SK-N-SH (cell line): ENCODE measurements around the gene TBC1D1. TPM values are rescaled to one million over a fixed set of nuclear protein-coding genes. Genes with fewer than 3 reads are reported as not detected.

ENCODE experiments used
- CTCF ChIA-PET: fragments of 300-600, 350-600 bp; formaldehyde crosslinking; extraction: SDS; loops from one replicate; lab custom pipeline; 2021; lab: Yijun Ruan, JAX
- POLR2A ChIA-PET: fragments of 350-600 bp; sonication (Branson Sonifier 250); formaldehyde crosslinking; extraction: SDS; loops from one replicate; lab custom pipeline; 2020; ENCODE audit warnings: antibody characterized with exemption, inconsistent platforms; lab: Yijun Ruan, JAX
- DNase-seq: peaks from one replicate; pipeline ENCODE4 v3.0.0; 2012
- H2AFZ ChIP-seq: fragments of 200-600 bp; sonication (generic); 2 replicates; pipeline ENCODE4 v1.8.1; 2016; ENCODE audit warnings: antibody characterized with exemption, mild to moderate bottlenecking, low read depth
- H3F3A ChIP-seq: fragments of 200-600 bp; sonication (generic); replicated peaks from 2 replicates; pipeline ENCODE3; 2016; ENCODE audit warnings: antibody characterized with exemption, mild to moderate bottlenecking; ENCODE audit not compliant: insufficient read depth
- H3K27ac ChIP-seq, 2 experiments: fragments of 200-500 bp in 1 of 2; fragments of 200-600 bp in 1 of 2; sonication (Bioruptor generic) in 1 of 2; sonication (generic), shearing (Covaris generic) in 1 of 2; 2 replicates each; pipeline versions ENCODE4 v1.5.1 to v1.6.1; 2014 to 2016; ENCODE audit warnings: low read depth in 2 of 2, inconsistent platforms in 1 of 2, low read length in 1 of 2, mild to moderate bottlenecking in 1 of 2, mixed read lengths in 1 of 2
- H3K27me3 ChIP-seq: fragments of 200-600 bp; sonication (generic), shearing (Covaris generic); 2 replicates; pipeline ENCODE4 v1.6.1; 2016; ENCODE audit warnings: mixed run types; ENCODE audit not compliant: insufficient read depth
- H3K36me3 ChIP-seq, 2 experiments: fragments of 200-500 bp in 1 of 2; fragments of 200-600 bp in 1 of 2; sonication (Bioruptor generic) in 1 of 2; sonication (generic) in 1 of 2; replicated peaks in 1 of 2; 2 replicates each; pipeline versions ENCODE3 to v1.5.1; 2014 to 2016; ENCODE audit warnings: low read length in 1 of 2, mild to moderate bottlenecking in 1 of 2; ENCODE audit not compliant: insufficient read depth in 2 of 2, control insufficient read depth in 1 of 2
- H3K4me1 ChIP-seq, 2 experiments: fragments of 200-500 bp in 1 of 2; fragments of 200-600 bp in 1 of 2; sonication (Bioruptor generic) in 1 of 2; sonication (generic), shearing (Covaris generic) in 1 of 2; 2 replicates each; pipeline versions ENCODE4 v1.5.1 to v1.6.1; 2014 to 2016; ENCODE audit warnings: low read depth in 1 of 2, low read length in 1 of 2, mixed run types in 1 of 2; ENCODE audit not compliant: insufficient read depth in 2 of 2, control insufficient read depth in 1 of 2
- H3K4me2 ChIP-seq: fragments of 200-600 bp; sonication (generic), shearing (Covaris generic); 2 replicates; pipeline ENCODE4 v1.6.1; 2017; ENCODE audit warnings: mixed run types
- H3K4me3 ChIP-seq, 2 experiments: fragments of 200-500 bp in 1 of 2; fragments of 200-600 bp in 1 of 2; sonication (Bioruptor generic) in 1 of 2; sonication (generic), shearing (Covaris generic) in 1 of 2; 2 replicates each; pipeline versions ENCODE4 v1.5.1 to v1.8.1; 2014 to 2016; ENCODE audit warnings: low read depth in 2 of 2, inconsistent platforms in 1 of 2, low read length in 1 of 2, mild to moderate bottlenecking in 1 of 2, mixed read lengths in 1 of 2, moderate library complexity in 1 of 2
- H3K79me2 ChIP-seq: fragments of 200-600 bp; sonication (generic); 2 replicates; pipeline ENCODE4 v1.8.1; 2017; ENCODE audit warnings: mild to moderate bottlenecking; ENCODE audit not compliant: insufficient read depth
- H3K9ac ChIP-seq: fragments of 200-600 bp; sonication (generic); 2 replicates; pipeline ENCODE4 v1.6.1; 2017; ENCODE audit warnings: mixed run types
- H3K9me2 ChIP-seq: fragments of 200-600 bp; sonication (generic); 2 replicates; pipeline ENCODE4 v1.6.1; 2017; ENCODE audit warnings: mixed run types
- H3K9me3 ChIP-seq: fragments of 200-600 bp; sonication (generic); 2 replicates; pipeline ENCODE4 v1.6.1; 2017; ENCODE audit warnings: mixed run types, mild to moderate bottlenecking, moderate library complexity
- H4K20me1 ChIP-seq: fragments of 200-600 bp; sonication (generic); 2 replicates; pipeline ENCODE4 v1.6.1; 2017; ENCODE audit warnings: mild to moderate bottlenecking, mixed run types; ENCODE audit not compliant: insufficient read depth
- CHD2 ChIP-seq: fragments of 150-350 bp; IDR thresholded peaks from 2 replicates; pipeline ENCODE4 v1.6.1; 2018; ENCODE audit warnings: low read length; ENCODE audit not compliant: partially characterized antibody
- CTCF ChIP-seq: fragments of 200-600 bp; sonication (generic); IDR thresholded peaks from 2 replicates; pipeline ENCODE4 v1.6.1; 2017; ENCODE audit warnings: antibody characterized with exemption, mild to moderate bottlenecking, moderate library complexity
- ELF1 ChIP-seq: IDR thresholded peaks from 2 replicates; pipeline ENCODE4 v1.4.0; 2012
- EP300 ChIP-seq, 2 experiments: IDR thresholded peaks; 2 replicates each; pipeline versions ENCODE4 v1.4.0 to v1.6.1; 2012; ENCODE audit warnings: borderline replicate concordance in 1 of 2, low read depth in 1 of 2, low read length in 1 of 2
- EZH2phosphoT487 ChIP-seq: fragments of 200-600 bp; sonication (generic); IDR thresholded peaks from 2 replicates; pipeline ENCODE4 v1.6.1; 2017; ENCODE audit warnings: low read depth, mixed run types, mild to moderate bottlenecking, antibody characterized with exemption, moderate library complexity, borderline replicate concordance
- FOXM1 ChIP-seq: IDR thresholded peaks from 2 replicates; pipeline ENCODE4 v1.4.0; 2012; ENCODE audit warnings: low read depth, mild to moderate bottlenecking
- GATA2 ChIP-seq: sonication (generic); formaldehyde crosslinking; IDR thresholded peaks from 2 replicates; pipeline ENCODE4 v1.5.0; 2020; ENCODE audit warnings: mild to moderate bottlenecking, missing genetic modification reagents
- IRF3 ChIP-seq: fragments of 150-350 bp; IDR thresholded peaks from 2 replicates; pipeline ENCODE4 v1.6.1; 2016; ENCODE audit warnings: mild to moderate bottlenecking, low read depth, low read length
- NRF1 ChIP-seq: IDR thresholded peaks from 2 replicates; pipeline ENCODE4 v1.6.1; 2012; ENCODE audit warnings: low read depth, mild to moderate bottlenecking, low read length
- PBX3 ChIP-seq: IDR thresholded peaks from 2 replicates; pipeline ENCODE4; 2012
- POLR2AphosphoS5 ChIP-seq: IDR thresholded peaks from 2 replicates; pipeline ENCODE4 v1.6.1; 2012; ENCODE audit warnings: low read depth, low read length
- RAD21 ChIP-seq: IDR thresholded peaks from 2 replicates; pipeline ENCODE4 v1.6.1; 2012; ENCODE audit warnings: mild to moderate bottlenecking, low read length
- RFX5 ChIP-seq: IDR thresholded peaks from 2 replicates; pipeline ENCODE4 v1.6.1; 2012; ENCODE audit warnings: mild to moderate bottlenecking, improper control_type of control experiment, low read length
- RXRA ChIP-seq: IDR thresholded peaks from 2 replicates; pipeline ENCODE4 v1.4.0; 2012; ENCODE audit warnings: low read depth, mild to moderate bottlenecking, borderline replicate concordance
- SMC3 ChIP-seq: IDR thresholded peaks from 2 replicates; pipeline ENCODE4 v1.6.1; 2012; ENCODE audit warnings: low read depth, low read length, improper control_type of control experiment
- TAF1 ChIP-seq: IDR thresholded peaks from 2 replicates; pipeline ENCODE4 v1.6.1; 2012; ENCODE audit warnings: low read depth, mild to moderate bottlenecking, low read length, moderate library complexity, borderline replicate concordance
- TCF12 ChIP-seq: IDR thresholded peaks from 2 replicates; pipeline ENCODE4 v1.4.0; 2012
- TEAD4 ChIP-seq: IDR thresholded peaks from 2 replicates; pipeline ENCODE4 v1.4.0; 2012; ENCODE audit warnings: mild to moderate bottlenecking, borderline replicate concordance; ENCODE audit not compliant: insufficient read depth
- YY1 ChIP-seq: IDR thresholded peaks from 2 replicates; pipeline ENCODE4 v1.4.0; 2012; ENCODE audit warnings: low read depth, mild to moderate bottlenecking
- WGBS: methylation state at CpG from one replicate; pipeline ENCODE4 v1.1.6; 2017; ENCODE audit warnings: low lambda C conversion rate; 5-methylcytosine and 5-hydroxymethylcytosine counted together
- polyA plus RNA-seq, 3 experiments: library from polyadenylated mRNA; depleted of rRNA; stranded (reverse); fragments of >200 nt; gene quantifications; 2 replicates each; pipeline ENCODE4 v1.2.3, GENCODE V29; 2012
- TF ChIP-seq, protein P1 (sequence below): IDR thresholded peaks from 2 replicates; pipeline ENCODE4 v1.4.0; 2012; ENCODE audit warnings: low read depth, borderline replicate concordance

The TBC1D1 gene
- polyA plus RNA-seq, 1 of the 3 experiments (the other 2 are of a cell fraction) = 29.8 TPM

DNA sequence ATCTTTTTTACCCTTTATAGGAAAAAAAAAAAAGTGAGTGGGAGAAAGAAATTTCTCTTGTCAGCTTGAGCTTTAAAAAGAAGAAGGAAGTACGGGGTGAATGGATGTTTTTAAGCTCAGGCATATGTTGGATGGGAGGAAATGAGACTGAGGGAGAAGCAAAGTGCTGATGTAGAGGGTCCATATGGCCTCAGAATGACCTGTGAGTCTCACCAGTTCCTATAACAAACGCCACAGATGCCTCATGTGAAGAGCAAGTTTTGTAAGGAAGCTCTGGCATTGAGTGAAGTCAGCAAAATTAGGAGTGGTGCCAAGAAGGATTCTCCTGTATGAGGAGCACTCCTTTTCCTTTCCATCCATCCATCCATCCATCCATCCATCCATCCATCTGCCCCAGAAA lies 283.9 kb downstream of the TBC1D1 start:
- 71% methylated on average over 2 of the region's 2 CpGs for WGBS

More for the DNA sequence above, 283.9 kb downstream of the TBC1D1 start:
- H3K4me1 ChIP-seq = peaks cover under 1 to 7% of the 10 kb centered on the region in 2 experiments
- H3K4me3 ChIP-seq = no peak overlapping the region
- no peak for TF ChIP-seq EP300 (IDR thresholded peaks at IDR 0.05; ENCODE audit: borderline replicate concordance in 1 of 2, low read depth in 1 of 2, low read length in 1 of 2)
- no peak for TF ChIP-seq TCF12
- no peak for TF ChIP-seq ELF1
- no peak for TF ChIP-seq EZH2phosphoT487
- TF ChIP-seq RFX5 = no peak
- no peak for TF ChIP-seq SMC3
- no peak for TF ChIP-seq YY1
- no peak for TF ChIP-seq POLR2AphosphoS5
- no peak for TF ChIP-seq CHD2
- no peak for TF ChIP-seq TAF1
- TF ChIP-seq PBX3 = no peak
- TF ChIP-seq RAD21 = no peak
- TF ChIP-seq FOXM1 = no peak
- no peak for TF ChIP-seq TEAD4
- TF ChIP-seq, protein P1, sequence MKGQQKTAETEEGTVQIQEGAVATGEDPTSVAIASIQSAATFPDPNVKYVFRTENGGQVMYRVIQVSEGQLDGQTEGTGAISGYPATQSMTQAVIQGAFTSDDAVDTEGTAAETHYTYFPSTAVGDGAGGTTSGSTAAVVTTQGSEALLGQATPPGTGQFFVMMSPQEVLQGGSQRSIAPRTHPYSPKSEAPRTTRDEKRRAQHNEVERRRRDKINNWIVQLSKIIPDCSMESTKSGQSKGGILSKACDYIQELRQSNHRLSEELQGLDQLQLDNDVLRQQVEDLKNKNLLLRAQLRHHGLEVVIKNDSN = no peak
- no peak for TF ChIP-seq RXRA
- no peak for TF ChIP-seq IRF3
- TF ChIP-seq GATA2 (CRISPR knock-in tag) = no peak
- no peak for TF ChIP-seq CTCF
- TF ChIP-seq NRF1 = no peak
- H3K9me3 ChIP-seq = no peaks in the 10 kb centered on the region
- H4K20me1 ChIP-seq = no peaks in the 10 kb centered on the region
- ChIA-PET POLR2A (no interaction called here), CTCF (interaction anchor here (0.6 to 10.2 kb wide), 9 partner anchors 12 to 630 kb away, joined by 3 to 182 read pairs (median 3); partner anchors contain the start of gene TLR1)
- no peaks in the 10 kb centered on the region for H3K79me2 ChIP-seq
- H3K27ac ChIP-seq = no peak overlapping the region
- H2AFZ ChIP-seq = no peak overlapping the region
- H3K27me3 ChIP-seq = no peaks in the 10 kb centered on the region
- no peak for DNase-seq
- H3K9me2 ChIP-seq = no peaks in the 10 kb centered on the region
- H3K9ac ChIP-seq = no peak overlapping the region
- H3K36me3 ChIP-seq = no peaks in the 10 kb centered on the region
- no peak overlapping the region for H3K4me2 ChIP-seq
- H3F3A ChIP-seq = peaks cover 2% of the 10 kb centered on the region
